Epidermal melanocyte (primary cell): ENCODE measurements around the gene ARRB2.
"Not testable (repeated sequence)": the region's sequence is repeated elsewhere in the genome, so short reads cannot be mapped to it uniquely, and the experiment has no call there.

Experiments used
- DNase-seq: peaks from one replicate; pipeline ENCODE4 v3.0.0; 2011; ENCODE audit warnings: low spot score; ENCODE audit not compliant: insufficient read length

ARRB2 gene

GRCh38 chr17:4701116-4701515 lies 9.3 kb upstream of the ARRB2 start:
- DNase-seq: no peak

- DNase-seq: no peak
Measured at GRCh38 chr17:4703330-4703691, 7.1 kb upstream of the ARRB2 start.

GRCh38 chr17:4704574-4704907 lies 5.9 kb upstream of the ARRB2 start:
- not testable (repeated sequence) for DNase-seq

- DNase-seq: no peak
Measured at GRCh38 chr17:4704991-4705390, 5.4 kb upstream of the ARRB2 start.

GRCh38 chr17:4706121-4706520 lies 4.3 kb upstream of the ARRB2 start:
- DNase-seq: no peak

DNA sequence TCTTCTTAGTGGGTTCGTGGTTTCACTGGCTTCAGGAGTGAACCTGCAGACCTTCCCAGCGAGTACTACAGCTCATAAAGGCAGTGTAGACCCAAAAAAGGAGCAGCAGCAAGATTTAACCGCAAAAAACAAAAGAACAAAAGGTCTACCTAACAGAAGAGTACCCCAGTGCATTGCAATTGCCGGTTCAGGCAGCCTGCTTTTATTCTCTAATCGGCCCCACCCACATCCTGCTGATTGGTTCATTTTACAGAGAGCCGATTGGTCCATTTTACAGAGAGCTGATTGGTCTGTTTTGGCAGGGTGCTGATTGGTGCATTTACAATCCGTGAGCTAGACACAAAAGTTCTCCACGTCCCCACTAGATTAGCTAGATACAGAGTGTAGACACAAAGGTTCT lies 2.0 kb upstream of the ARRB2 start:
- DNase-seq: no peak

DNA sequence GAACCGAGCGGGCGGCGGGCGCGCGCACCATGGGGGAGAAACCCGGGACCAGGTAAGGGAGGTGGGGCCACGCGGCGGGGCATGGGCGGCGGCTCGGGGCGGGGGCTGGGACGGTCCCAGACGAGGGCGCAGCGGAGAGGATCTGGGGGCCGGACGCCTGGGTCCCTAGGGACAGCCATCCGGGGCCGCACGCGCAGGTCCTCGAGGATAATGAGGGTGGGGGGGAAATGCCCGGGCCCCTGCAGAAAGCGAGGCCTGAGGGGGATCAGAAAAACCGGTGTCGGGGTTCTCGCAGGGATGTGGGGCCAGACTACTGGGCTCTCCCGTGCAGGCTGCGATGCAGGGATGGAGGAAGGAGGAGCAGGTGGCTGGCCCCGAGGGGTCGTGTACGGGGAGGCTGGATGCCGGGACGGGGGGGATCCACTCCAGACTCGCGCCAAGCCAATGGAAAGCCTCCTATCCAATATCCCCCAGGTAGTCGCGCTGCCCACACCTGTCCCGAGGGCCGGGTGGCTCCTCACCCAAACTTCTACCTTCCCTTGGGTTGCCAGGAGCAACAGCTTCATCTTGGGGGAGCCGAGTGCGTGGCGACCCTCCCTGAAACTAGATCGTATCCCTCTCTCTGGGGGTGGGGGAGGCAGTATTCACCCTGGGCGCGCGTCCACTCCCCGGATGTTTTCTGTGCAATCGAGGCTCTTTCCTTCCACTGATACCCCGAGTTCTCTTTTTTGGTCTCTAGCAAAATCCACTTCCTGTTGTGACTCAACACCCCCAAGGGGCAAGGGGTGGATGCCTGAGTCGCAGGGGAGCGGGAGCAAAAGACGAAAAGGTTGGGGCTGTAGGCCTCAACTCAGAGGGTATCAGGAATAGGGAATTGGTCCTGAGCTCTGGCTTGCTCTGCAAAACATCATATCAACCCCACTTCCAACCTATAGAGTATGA lies 532 bp downstream of the ARRB2 start:
- no peak for DNase-seq

- no peak for DNase-seq
Measured at GRCh38 chr17:4711661-4712181, 1.3 kb downstream of the ARRB2 start.

DNA sequence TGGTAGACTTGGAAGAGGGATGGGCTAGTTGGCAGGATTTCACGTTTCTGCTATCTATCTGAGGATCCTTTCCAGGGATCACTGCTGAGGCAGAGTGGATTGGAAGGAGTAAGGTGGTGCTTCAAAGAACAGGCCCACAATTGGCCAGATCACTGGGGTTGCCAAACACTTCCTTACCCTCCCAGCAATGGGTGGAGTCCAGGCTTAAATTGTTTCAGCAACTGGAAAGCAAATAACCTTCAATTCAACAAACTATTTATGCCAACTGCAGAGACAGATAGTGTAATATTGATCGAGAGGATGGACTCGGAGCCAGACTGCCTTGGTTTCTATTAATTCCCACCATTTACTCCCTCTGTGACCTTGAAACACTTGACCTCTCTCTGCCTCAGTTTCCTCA lies 2.1 kb downstream of the ARRB2 start:
- no peak for DNase-seq

DNA sequence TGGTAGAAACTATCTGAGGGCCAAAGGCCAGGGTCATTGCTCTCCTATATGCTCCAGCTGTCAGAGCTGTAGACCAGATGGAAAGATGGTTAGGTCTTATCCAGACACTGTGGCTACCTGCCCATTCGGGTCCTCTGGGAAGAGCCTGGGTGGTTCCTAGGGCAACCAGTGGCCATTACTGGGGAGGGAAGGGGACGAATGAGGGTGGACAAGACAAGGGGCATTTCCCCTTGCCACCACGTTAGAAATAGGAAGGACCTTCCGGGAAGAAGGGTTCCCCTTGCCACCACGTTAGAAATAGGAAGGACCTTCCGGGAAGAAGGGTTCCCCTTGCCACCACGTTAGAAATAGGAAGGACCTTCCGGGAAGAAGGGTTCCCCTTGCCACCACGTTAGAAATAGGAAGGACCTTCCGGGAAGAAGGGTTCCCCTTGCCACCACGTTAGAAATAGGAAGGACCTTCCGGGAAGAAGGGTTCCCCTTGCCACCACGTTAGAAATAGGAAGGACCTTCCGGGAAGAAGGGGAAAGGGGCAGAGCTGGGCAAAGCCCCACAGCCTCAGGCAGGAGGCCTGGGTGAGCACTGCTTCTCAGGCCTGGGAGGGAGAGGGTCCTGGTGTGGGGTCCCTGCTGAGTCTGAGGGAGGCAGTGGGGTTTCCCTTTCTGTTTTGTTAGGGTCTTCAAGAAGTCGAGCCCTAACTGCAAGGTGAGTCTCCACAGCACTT lies 4.1 kb downstream of the ARRB2 start:
- not testable (repeated sequence) for DNase-seq

GRCh38 chr17:4715063-4715744 lies 4.8 kb downstream of the ARRB2 start:
- no peak for DNase-seq

- DNase-seq: no peak
Measured at GRCh38 chr17:4716081-4716480, 5.6 kb downstream of the ARRB2 start.

DNA sequence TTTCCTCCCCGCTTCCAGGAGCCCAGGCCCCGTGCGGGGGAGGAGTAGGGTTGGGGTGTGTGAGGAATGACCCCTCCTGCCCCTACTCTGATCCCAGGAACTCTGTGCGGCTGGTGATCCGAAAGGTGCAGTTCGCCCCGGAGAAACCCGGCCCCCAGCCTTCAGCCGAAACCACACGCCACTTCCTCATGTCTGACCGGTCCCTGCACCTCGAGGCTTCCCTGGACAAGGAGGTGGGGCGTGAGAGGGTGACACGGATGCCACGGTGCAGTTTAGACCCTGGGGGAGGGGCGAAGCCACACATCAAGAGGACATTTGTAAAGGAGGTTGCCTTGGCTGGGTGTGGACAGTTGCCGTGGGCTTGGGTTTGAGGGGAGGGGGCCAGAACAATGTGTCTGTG lies 7.4 kb downstream of the ARRB2 start:
- DNase-seq: no peak

DNA sequence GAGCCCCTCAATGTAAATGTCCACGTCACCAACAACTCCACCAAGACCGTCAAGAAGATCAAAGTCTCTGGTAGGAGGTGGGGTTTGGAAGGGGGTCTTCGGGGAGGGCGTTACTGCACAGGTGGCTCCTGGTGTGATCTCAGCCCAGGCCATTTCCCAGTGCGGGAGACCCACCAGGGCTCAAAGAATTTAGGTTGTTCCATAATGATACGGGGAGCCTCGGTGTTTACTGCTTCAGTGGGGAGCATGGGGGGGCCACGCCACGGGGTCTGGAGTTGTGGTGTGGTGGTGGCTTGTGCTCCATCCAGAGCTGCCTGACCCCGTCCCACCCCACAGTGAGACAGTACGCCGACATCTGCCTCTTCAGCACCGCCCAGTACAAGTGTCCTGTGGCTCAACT lies 7.8 kb downstream of the ARRB2 start:
- DNase-seq: no peak

DNA sequence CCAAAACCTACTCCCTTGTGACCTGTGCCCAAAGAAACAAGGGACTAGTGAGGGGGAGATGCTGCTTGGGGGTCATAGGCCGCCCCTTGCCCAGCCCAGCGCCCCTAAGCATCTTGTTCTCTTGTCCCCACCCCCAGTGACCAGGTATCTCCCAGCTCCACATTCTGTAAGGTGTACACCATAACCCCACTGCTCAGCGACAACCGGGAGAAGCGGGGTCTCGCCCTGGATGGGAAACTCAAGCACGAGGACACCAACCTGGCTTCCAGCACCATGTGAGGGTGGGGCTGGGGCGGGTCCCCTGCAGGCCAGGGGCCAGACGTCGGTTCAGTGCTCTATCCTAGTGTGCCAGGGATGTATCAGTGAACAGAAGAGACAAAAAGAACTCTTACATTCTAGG lies 8.7 kb downstream of the ARRB2 start:
- no peak for DNase-seq

DNA sequence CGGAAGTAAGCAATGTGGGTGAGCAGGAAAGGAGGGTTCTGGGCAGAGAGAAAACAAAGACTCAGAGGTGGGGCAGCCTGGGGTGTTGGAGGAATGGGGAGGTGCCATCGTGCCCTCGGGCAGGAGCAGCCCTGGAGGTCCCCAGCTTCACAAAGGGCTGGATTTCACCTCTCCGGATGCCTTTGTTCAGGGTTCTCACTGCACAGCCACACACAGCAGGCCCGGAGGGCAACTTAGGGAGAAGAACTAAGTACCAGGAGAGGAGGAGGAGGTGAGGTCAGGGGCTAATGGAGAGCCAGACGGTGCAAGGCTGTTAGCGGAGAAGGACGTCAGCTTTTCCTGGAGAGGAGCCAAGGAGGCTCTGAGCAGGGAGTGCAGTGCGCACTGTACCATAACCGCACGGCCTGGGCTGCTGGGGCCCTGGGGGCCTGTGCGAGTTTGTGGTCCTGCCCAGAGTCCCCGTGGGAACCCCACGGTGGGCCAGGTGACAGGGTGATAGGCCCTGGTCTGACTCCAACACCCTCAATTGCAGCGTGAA lies 9.3 kb downstream of the ARRB2 start:
- no peak for DNase-seq

GRCh38 chr17:4720787-4721186 lies 10.4 kb downstream of the ARRB2 start:
- DNase-seq: no peak

- no peak for DNase-seq
Measured at GRCh38 chr17:4721203-4722135, 11.0 kb downstream of the ARRB2 start.

DNA sequence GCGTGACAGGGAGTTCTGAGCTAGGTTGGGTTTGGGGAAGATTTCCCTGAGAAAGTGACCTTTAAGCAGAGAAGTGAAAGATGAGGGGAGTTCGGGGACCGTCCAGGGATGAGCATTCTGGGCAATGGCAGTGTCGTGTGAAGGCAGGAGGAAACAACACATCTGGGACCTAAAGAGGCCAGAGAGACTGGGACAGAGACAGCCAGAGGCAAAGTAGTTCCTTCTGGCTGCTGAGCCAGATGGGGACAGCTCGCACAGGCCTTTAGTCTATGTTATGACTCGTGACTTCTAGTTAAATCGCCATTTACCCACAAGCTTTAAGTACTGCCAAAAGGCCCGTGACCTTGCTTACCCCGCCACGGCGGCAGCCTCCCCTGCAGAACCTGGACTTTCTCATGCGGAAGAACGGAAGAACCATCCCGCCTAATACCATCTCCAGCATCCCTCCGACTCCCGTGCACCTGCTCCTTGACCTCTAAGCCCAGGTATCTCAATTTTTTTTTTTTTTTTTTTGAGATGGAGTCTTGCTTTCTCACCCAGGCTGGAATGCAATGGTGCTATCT lies 12.3 kb downstream of the ARRB2 start:
- DNase-seq: no peak

DNA sequence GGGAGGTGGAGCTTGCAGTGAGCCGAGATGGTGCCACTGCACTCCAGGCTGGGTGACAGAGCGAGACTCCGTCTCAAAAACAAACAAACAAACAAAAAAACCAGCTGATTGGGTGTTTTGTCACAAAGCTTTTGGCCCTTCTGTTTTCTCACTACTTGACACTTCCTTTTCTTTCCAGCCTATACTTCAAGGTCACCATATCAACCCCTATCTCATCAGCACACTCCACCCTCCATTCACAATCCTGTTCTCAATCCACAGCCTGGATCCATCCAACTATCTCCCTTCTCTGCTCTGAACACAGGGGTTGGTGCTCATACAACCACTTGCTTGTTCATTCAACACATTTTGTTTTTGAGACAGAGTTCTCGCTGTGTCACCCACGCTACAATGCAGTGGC lies 14.2 kb downstream of the ARRB2 start:
- no peak for DNase-seq
